Occipital lobe (tissue), 3 donors: Measurements from ENCODE around the gene RPS6KA2. TPM values are rescaled to one million over a fixed set of nuclear protein-coding genes. Genes with fewer than 3 reads are reported as not detected.
"Not testable (repeated sequence)": the region's sequence is repeated elsewhere in the genome, so short reads cannot be mapped to it uniquely, and the experiment has no call there.

Experiments
- DNase-seq: peaks from one replicate; lab custom pipeline; 2025; lab: John Stamatoyannopoulos, UW
- small RNA-seq: library from RNA; depleted of rRNA; stranded (forward); fragments of <200 nt; gene quantifications from one replicate; pipeline ENCODE3, GENCODE V24; 2014
- total RNA-seq: library from RNA; depleted of rRNA; stranded (reverse); fragments of >200 nt; gene quantifications from one replicate; pipeline ENCODE4 v1.2.3, GENCODE V29; 2014

RPS6KA2 gene
- total RNA-seq, 1 donor from 2014 or later = 18.4 TPM

DNA sequence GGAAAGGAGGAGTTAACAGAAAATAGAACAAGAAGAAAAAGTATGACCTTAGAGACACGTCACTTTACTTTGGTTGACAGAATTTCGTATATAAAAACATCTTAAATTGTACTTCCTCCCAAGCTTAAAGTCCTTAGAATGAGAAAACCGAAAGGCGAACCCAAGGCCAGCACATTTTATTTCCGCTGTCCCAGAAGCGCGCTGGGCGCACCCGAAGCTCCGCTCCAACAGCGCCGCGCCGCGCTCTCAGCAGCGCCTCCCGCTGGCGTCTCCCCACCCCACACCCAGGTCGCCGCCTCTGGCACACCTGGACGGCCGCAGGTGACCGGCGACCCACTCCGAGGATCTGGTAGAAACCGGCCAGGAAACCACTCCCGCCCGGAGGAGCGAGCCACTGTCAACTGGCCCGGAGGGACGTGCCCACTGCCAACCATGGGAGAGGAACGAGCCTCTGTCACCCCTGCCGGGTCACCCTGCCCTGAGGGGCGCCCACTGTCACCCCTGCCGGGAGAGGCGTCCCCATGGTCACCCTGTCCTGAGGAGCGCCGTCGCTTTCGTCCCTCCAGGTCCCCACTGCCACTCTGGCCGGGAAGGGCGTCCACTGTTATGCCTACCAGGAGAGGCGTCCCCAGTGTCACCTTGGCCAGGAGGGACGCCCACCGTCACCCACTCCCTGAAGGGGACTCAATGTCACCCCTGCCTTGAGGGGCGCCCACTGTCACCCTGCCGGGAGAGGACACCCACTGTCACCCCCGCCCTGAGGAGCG, 245.1 kb downstream of the RPS6KA2 start:
- peak; percentile 55 for DNase-seq

DNA sequence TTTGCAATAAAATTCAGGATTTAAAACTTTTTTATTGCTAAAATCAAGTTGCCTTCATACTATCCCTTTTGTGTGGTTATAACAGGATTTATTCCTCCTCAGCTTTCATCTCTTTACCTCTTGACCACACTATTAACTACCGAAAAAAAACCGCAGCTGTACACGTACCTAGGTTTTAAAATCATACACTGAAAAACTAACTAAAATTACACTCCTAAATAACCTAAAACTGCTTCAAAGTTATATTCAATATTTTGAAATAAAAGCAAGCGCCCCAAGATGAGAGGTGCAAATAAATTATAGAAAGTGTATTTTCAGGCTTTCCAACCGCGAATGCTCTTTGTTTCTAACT, 245.7 kb downstream of the RPS6KA2 start:
- DNase-seq = no peak

DNA sequence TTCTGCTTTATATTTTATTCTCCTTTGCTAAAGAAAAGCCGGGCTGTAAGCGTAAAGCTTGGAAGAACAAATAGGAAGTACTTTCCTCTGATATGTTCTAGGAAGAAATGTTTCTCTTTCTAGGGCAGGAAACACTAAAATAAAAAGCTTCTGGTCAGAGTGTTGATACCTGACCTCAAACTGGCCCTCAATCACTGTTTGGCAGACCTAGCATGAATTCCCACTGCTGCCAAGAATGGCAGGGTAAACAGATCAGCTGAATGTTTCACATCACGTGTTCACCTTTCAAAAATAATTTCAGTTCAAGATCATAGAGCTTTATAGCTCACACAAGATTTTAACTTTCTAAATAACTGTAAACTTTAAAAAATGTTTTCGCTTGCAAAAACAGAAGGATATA, 247.3 kb downstream of the RPS6KA2 start:
- no peak for DNase-seq

DNA sequence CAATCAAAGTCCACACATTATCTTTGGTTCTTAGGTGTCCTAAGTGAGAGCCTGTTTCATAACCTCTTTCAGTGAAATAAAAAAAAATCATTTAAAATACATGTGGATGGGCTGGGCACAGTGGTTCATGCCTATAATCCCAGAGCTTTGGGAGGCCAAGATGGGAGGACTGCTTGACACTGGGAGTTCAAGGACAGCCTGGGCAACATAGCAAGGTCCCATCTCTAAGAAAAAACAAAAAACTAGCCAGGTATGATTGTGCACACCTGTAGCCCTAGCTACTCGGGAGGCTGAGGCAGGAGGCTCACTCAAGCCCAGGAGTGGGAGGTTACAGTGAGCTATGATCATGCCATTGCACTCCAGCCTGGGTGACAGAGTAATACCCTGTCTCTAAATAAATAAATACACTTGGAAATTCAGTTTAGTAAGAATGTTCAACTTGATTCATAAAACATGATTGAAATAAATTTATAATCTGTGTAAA, 247.9 kb downstream of the RPS6KA2 start:
- no peak for DNase-seq

DNA sequence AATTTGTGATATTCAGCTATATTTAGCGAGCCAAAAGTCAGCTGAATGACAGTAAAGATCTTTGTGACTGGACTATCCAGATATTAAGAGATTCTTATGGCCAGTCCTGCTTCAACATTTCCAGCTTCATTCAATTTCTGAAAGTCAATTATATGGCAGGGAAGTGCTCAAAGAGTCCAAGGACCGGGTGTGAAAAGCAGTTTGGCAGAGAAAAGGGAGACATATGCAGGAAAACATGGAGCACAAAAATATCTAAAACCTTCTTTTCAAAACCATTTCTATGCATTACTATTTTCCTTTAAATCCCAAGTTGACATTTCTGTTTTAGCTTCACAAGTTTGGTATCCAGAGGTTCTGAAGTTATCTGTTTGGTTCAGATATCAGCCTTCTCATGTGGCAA, 249.3 kb downstream of the RPS6KA2 start:
- no peak for DNase-seq

DNA sequence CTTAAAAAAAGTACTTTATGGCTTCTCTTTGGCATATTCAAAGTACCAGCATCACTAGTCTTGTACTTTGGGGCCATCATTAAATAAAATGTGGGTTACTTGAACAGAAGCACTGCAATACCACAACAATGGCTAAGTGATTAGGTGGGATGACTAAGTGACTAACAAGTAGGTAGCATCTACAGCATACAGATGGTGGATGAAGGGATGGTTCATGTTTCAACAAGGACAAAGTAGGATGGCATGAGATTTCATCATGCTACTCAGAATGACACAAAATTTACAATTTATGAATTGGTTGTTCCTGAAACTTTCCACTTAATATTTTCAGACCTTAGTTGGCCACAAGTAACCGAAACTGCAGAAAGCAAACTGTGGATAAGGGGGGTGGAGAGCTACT, 252.0 kb downstream of the RPS6KA2 start:
- DNase-seq = no peak

DNA sequence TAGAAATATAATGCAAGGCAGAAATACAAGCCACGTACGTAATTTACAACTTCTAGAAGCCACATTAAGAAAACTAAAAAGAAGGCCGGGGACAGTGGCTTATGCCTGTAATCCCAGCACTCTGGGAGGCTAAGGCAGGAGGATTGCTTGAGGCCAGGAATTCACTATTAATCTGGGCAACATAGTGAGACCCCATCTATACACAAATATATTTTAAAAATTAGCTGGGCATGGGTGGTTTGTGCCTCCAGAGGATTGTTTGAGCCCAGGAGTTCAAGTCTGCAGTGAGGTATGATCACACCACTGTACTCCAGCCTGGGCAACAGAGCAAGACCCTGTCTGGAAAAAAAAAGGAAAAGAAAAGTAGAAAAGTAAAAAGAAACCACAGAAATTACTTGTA, 256.6 kb downstream of the RPS6KA2 start:
- no peak for DNase-seq

DNA sequence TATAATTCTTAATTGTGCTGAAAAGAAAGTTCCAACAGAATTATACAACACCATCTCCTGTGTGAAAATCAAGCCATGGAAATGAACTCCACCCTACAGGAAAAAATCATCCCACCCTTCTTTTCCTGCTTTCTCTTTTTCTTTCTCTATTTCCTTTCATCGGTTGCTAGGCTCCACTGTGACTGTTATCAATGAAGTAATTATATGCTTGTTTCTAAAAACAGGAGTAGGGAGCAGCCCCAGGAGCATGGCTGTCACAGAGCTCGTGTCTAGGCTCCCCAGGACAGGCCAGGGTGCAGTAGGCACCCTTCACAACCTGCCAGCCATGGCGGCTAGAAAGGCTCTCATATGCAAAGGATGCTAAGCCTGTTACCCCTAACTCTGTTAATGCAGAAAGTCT, 257.3 kb downstream of the RPS6KA2 start:
- DNase-seq = no peak

DNA sequence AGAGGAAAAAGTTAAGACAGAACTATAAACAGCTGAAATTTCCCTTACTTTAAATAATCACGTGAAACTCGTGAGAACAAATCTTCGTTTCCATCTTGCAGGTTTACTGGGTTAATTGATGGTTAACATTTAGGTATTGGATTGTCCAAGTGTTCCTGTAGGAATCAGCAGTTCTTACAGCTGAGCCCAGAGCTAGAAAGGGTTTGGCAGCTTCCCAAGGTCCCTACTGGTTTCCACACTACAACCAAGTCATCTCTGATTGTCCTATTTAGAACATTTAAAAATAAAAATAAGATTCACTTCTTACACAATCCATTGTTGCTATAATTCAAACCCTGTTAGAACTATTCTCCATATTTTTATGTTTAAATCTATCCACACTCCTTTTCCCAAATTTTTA, 260.1 kb downstream of the RPS6KA2 start:
- DNase-seq = no peak

DNA sequence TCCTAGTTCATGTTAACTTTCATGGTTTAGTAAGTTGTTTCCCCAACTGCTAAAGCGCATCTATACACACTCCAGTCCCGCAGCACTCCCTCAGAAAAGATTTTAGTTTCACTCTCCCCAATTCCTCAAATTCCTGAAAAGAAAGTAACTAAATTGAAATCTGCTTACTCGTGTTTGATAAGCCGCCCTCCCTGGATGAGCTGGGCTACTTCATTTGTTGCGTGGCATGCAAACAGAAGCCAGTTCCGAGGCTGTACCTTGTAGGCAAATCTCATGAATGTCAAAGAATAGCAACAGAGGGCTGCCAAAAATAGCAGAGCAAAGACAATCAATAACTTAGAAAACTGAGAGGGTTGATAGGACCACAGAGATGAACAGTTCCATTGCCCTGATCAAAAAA, 261.2 kb downstream of the RPS6KA2 start:
- DNase-seq = no peak

DNA sequence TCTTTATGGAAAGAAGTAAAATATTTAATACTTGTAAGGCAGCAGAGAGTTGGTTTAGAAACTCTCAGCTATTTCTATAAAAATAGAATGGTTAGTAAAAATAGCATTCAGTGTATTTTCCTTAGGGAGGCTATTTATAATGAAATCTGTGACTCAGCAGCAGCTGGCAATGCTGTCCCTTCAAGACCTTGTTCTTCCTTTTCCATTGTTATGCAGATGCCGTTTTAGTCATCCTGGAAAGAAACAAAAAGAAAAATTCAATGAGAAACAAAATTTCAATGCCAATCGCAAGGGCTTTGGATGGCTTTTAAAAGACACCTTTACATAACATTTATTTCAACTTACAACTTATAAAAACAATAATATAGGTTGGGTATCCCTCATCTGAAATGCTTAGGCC, 261.8 kb downstream of the RPS6KA2 start:
- DNase-seq = no peak

DNA sequence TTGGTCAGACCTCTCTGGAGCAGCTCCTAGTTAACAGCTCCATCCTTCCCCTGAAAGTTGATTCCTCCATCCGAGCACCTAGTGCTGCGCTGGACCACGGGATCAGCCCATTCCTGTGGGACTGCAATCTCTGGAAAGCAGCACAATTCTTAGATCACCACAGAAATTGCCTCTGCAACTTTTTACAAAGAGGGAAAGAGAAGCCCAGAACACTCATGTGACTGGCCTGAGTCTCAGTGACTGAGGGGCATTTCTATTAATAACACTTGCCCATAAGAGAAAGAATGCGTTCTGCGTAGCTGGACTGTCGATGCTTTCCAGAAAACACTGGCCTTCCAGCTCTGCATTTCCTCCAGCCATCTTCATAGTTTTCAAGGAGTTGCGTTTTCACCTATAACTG, 262.6 kb downstream of the RPS6KA2 start:
- no peak for DNase-seq

DNA sequence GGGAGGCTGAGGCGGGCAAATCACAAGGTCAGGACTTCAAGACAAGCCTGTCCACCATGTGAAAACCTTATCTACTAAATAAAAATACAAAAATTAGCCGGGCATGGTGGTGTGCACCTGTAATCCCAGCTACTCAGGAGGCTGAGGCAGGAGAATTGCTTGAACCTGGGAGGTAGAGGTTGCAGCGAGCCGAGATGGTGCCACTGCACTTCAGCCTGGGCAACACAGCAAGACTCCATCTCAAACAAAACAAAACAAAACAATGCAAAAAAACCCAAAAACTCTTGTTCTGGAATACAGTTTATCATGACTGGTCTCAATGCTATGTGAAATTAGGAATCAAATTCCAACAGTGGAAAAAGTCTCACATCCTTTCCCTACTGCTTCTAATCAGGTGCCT, 264.6 kb downstream of the RPS6KA2 start:
- DNase-seq = not testable (repeated sequence)

DNA sequence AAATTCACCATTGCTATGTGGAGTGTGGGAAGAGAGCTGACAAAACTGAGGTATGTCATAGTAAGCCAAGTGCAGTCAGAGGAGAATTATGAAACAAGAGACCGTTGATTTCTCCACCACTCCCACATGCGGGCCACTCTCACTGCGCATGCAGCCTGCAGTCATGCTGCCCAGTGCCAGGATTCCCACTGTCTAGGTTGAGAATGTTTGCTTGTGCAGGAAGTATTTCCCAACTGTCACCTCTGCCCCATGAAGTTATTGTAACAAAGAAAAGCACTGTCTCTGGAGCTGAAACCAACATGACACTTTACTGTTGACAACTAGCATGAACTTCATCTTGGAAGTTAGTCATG, 266.0 kb downstream of the RPS6KA2 start:
- no peak for DNase-seq

DNA sequence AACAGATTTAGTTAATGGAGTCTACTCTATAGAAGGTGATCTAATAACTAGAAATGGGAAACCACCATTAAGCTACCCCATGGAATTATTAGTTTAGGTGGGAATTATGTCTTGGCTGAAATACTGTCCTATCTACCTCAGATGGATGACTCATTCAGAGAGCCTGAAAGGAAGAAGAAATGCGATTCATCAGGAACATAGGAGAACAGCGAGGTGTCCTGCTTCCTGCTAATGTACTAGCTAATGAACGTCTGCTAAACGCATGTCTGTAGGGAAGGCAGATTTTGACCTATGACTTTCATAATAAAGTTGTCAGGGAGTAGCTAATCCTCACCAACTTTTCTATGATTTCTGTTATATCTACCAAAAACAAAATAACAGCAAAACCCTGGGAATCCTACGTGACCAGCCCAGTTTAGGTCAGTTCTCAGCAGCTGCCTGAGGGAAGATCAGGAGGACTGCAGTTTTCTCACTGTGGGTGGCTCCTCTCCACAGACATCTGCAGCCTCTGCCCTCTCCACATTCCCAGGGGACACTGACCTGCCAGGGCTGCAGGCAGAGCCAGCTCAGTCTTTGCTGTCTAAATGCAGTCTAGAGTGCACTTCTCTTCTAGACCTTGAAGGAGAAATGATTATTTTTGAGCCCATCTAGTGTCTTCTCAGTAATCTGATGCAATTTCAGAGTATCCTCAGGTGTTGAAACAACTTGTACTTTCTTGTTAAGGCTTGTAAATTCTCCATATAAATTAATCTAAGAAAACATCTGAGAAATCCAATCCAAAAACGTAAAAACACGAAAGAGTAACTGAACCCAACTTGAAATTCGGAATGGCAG, 266.6 kb downstream of the RPS6KA2 start:
- DNase-seq = no peak

Small RNAs within 50 kb of the gene (small RNA-seq; reads per million reads assigned to genes)
- gene MIR1913 = not detected

Other genes starting within 250 kb of the RPS6KA2 start
- gene MPC1, start 244.3 kb downstream of the RPS6KA2 start, total RNA-seq = 57.7 TPM
- gene RAMACL, start 40.6 kb downstream of the RPS6KA2 start, total RNA-seq = 1.2 TPM